Activated T-helper 1 cell treated with anti-CD3 and anti-CD28 coated beads, Interleukin-2, amount 50 U/mL, for 16 hours (primary cell): ENCODE measurements around the gene ATOX1.

Experiments
- DNase-seq, 2 donors: peaks; one replicate each; pipeline ENCODE4 v3.0.0-alpha.2; 2020; ENCODE audit warnings: low read depth in 1 of 2, low spot score in 1 of 2

The ATOX1 gene

GRCh38 chr5:151770383-151771258 is 12.2 kb upstream of the ATOX1 start:
- peak in 1 of 2 donors; percentile 34 for DNase-seq

GRCh38 chr5:151766975-151767374 is 8.5 kb upstream of the ATOX1 start:
- DNase-seq, result no peak

- DNase-seq, result no peak
Observed at GRCh38 chr5:151764801-151765200, 6.4 kb upstream of the ATOX1 start.

GRCh38 chr5:151758141-151758429 is 346 bp downstream of the ATOX1 start:
- DNase-seq, result no peak

GRCh38 chr5:151757233-151758140 is 944 bp downstream of the ATOX1 start:
- no peak for DNase-seq

GRCh38 chr5:151755383-151755782 is 3.0 kb downstream of the ATOX1 start:
- DNase-seq, result no peak

- no peak for DNase-seq
Observed at GRCh38 chr5:151751593-151751992, 6.8 kb downstream of the ATOX1 start.

- no peak for DNase-seq
Observed at GRCh38 chr5:151751091-151751490, 7.3 kb downstream of the ATOX1 start.

GRCh38 chr5:151750121-151750520 is 8.3 kb downstream of the ATOX1 start:
- no peak for DNase-seq

GRCh38 chr5:151745071-151745705 is 13.2 kb downstream of the ATOX1 start:
- DNase-seq, result no peak

GRCh38 chr5:151743530-151743929 is 14.9 kb downstream of the ATOX1 start:
- DNase-seq, result no peak

GRCh38 chr5:151742870-151743294 is 15.5 kb downstream of the ATOX1 start:
- DNase-seq, result no peak

GRCh38 chr5:151741678-151742423 is 16.6 kb downstream of the ATOX1 start:
- DNase-seq, result no peak

GRCh38 chr5:151740958-151741373 is 17.5 kb downstream of the ATOX1 start:
- no peak for DNase-seq

GRCh38 chr5:151740336-151740942 is 18.0 kb downstream of the ATOX1 start:
- no peak for DNase-seq

GRCh38 chr5:151739939-151740335 is 18.5 kb downstream of the ATOX1 start:
- DNase-seq, result no peak

GRCh38 chr5:151739395-151739794 is 19.0 kb downstream of the ATOX1 start:
- DNase-seq, result no peak

- DNase-seq, result no peak
Observed at GRCh38 chr5:151738125-151738848, 20.1 kb downstream of the ATOX1 start.

GRCh38 chr5:151737431-151737830 is 21.0 kb downstream of the ATOX1 start:
- no peak for DNase-seq

- no peak for DNase-seq
Observed at GRCh38 chr5:151735646-151736045, 22.8 kb downstream of the ATOX1 start.
